NCI-H226 (cell line): Measurements from ENCODE around the gene DLX4.

Experiments
- DNase-seq: peaks from one replicate; pipeline ENCODE4 v3.0.0-alpha.2; 2015

The DLX4 gene

DNA sequence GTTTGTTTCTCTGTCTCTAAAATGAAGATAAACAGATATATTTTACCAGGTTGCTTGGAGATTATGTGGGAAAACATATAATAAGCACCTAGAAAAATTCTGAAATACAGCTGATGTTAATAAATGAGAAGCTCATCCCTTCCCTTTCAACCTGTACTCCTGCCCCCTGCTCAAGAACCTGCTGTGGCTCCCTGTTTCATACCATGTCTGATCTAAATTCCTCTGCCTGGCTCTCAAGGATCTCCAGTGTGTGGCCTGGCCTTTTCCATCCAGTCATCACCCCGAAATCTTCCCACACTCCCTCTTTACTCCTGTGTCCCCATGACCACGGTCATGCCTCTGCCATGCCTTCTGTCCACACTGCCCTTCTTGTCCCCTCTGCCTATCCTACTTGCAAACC, 19.4 kb upstream of the DLX4 start:
- DNase-seq = no peak

DNA sequence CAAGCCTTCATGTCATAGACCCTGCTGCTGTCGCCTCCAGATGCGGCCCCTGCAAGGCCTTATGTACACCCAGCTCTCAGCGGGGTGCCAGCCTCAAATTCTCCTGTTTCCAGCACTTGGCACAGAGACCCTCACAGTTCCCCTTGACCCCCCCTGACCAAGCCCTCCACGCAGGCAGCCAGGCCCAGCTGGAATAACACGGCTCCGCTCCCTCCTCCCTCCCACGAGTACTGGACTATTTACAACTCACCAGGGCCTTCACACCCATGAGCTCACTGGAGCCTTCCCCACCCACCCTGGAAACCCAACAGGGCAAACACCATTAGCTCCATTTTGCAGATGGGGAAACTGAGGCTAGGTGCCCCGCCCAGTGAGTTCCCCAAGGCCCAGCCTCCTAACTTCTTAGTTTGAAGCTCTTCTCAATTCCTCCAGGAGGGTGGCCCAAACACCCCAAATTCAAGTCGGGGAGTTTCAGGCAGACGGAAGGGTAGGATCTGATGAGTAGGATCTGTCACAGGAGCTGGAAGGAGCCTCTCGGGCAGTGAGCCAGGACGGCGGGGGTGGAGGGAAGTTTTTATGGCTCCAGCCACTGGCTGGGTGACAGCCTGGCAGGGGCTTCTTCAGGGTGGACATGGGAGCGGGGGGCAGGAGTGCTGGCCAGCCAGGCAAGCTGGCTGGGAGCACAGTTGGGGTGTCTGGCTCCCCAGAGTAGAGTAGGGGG, 17.5 kb upstream of the DLX4 start:
- no peak for DNase-seq

DNA sequence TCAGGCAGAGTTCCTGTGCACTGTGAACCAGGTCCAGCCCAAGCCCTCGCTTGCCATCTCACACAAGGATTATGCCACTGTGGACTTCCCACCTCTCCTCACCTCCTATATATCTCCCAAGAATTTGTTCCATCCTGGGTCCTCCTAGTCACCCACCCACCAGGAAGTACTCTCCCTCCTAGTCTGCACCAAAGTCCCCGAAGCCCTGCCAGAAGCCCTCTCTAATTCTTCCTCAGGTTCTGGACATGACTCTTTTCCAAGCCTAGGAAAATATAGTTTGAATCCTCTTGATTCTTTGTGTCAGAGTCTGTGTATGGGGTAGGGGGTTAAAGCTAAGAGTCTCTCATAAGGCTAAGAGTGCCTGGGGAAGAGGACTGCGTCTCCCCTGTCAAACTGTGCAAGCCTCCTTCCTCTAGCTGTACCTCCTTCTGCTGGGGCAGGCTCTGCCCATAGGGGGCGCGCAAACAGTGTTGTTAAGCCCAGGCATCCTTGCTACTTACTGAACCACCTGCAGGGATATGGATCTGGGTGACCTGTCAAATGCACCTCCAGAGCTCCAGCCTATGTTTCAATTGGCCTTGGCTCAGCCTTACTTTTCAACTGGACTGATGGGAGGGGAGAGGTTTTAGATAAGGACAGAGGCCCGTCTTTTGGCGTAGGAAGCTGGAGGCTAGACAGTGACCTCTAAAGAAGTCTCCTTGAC, 16.6 kb upstream of the DLX4 start:
- peak; percentile 72 for DNase-seq

DNA sequence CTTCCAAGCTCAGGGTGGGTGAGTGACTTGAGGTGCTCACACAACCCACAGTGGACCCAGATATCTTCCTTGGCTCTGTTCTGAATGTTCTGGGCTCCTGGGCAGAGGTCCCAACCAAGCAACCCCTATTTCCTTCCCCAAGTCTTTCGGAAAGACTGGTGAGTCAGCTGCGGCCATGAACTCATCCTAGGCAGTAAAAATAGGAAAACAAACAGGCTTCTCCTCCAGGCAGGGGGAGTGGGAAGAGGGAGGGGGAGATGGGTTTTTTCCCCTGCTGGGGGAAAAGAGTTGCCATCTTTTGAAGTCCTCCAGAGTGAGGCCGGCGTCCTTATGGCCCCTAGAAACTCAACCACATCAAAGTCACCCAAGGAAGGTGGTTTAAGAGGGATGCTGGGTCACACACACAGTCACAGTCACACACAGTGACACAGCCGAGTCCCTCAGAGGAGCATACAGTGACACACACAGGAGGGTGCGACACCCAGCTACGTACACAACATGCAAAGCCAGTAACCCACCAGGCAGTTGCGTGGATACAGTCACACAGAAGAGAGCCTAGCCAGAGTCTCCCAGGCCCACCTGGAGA, 16.0 kb upstream of the DLX4 start:
- DNase-seq = peak; percentile 31

DNA sequence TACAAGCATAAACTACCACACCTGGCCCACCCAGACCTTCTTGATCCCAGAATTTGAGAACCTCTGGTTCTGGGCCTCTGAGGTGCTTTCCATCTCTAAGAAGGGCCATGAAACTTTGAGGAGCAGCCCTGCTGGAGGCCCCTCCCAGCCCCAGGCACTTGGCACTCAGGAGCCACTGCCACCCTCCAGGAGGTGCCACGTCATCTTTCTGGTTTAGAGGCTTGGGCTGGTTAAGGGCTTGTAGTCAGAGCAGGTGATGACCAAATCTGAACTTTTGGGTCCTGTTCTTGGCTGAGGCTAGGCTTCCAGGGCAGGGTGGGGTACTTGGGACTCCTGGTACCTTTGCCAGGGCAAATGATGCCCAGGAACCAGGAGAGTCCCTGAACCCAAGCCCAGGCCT, 13.8 kb upstream of the DLX4 start:
- no peak for DNase-seq

DNA sequence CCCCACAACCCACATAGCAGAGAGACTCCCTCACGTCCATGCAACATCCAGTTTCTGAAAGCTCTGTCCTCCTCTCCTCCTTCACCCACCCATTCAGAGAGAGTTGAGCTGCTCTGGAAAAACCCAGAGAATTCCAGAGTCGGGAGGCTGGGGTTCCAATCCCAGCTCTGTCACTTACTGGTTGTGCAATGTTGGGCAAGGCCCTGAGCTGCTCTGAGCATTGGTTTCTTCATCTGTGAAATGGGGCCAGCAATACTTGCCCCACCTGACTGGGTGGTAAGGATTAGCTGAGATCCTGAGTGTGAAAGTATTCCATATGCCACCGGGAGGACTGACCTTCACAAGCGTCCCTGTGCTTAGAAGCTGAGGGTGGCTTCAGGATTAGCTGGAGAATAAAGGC, 12.2 kb upstream of the DLX4 start:
- no peak for DNase-seq

DNA sequence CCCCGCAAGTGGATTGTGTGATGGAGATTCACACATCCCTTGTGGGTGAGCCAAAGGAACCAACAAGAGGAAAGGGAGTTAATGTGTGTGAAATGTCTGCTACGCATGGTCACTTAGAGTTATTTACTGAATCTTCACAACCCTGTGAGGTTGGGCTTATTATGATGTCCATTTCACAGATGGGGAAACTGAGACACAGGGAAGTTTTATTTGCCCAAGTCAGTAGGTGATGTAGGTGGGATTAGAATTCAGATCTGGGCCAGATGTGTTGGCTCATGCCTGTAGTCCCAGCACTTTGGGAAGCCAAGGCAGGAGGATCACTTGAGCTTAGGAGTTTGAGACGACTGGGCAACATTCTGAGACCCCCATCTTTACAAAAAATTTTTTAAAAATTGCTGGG, 11.6 kb upstream of the DLX4 start:
- no peak for DNase-seq

DNA sequence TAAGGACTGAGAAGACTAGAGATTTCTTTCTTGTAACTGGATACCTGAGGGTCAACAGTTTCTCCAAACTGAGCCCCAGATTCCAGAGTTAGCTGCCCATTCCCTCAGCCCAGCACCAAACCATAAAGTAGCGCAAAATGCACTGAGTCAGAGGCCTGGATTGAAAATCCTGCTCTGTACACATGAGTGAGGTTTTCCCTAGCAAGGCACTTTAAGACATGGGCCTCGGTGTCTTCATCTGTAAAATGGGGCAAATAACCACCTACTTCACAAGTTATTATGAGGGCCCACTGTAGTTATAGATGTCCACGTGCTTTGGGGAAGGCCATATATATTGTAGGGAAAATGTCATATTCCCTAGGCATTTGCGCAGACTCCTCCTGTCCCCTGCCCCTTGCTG, 10.3 kb upstream of the DLX4 start:
- no peak for DNase-seq

DNA sequence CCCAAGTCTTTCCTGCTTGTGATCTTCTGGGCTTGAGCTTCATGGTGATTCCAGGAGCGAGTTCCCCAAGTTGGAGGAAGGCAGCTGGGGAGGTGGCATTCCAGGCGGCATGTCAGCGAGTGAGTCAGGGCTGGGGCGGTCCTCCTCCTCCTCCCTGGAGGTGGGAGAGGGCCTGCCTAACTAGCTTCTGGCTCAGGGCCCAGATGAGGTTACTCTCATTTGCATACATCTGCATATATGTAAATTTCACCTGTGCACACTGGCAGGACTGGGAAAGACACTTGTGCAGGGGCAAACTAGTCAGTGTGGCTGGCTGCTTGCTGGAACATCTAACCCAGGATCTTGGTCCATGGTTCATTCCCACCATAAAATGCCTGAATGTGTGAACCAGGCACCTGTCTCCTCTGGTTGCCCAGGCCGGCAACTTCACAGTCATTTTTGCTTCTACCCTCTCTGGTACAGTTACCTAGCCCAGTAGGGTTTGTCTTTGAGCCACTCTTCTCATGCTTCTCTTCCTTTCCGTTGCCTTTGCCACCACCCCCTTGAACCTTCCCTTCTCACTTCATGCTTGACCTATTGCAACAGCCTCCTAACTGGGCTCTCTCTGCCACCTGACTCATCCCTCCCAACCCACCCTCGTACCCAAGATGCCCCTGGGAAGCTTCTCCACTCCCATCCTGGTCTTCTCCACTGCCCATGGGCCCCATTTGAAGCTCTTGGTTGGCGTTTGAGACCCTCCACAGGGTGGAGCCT, 9.6 kb upstream of the DLX4 start:
- peak; percentile 70 for DNase-seq

DNA sequence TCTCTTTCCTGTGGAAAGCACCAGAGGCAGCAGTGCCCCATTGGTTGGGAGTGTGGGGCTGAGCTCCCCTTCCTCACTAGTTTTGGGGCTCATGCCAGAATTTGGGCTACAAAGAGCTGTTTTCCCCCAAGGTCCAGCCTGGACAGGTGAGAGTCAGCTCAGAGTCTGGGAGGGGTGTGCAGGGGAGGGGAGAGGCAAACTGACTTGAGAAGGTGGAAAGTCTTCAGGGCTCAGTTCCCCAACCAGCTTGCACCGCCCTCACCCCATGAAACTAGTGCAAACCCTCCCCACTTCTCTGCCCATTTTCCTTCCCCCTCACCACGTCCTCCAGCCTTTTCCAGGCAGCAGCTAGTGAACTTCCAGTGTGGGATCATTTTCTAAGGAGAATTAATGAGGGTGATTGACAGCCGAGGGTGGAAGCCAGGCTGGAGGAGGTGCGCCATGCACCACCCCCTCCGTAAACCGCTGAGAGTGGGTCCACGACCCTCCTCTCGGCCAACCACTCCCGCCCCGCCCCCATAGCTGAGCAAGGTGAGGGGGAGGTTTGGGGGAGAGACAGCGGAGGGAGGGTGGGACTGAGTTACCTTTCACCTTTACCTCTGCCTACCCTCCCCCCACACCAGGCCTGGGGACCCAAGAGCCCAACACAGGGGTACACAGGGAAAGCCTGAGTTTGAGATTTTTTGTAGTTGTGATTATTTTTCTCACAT, 6.2 kb upstream of the DLX4 start:
- no peak for DNase-seq

DNA sequence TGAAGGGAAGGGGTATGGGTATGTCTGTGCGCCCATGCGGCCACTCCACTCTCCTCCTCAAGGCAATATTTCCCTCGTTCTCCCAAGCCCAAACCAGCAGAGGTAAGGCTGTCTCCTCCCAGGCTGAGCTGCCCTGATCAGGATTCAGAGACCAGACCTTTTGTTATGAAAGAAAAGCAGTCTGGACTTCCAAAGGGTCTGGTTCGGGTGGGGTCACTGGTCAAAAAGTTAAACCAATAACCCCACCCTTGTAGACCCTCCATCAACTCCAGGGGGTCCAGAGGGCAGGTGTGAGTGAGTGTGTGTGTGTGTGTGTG, 5.7 kb upstream of the DLX4 start:
- no peak for DNase-seq

DNA sequence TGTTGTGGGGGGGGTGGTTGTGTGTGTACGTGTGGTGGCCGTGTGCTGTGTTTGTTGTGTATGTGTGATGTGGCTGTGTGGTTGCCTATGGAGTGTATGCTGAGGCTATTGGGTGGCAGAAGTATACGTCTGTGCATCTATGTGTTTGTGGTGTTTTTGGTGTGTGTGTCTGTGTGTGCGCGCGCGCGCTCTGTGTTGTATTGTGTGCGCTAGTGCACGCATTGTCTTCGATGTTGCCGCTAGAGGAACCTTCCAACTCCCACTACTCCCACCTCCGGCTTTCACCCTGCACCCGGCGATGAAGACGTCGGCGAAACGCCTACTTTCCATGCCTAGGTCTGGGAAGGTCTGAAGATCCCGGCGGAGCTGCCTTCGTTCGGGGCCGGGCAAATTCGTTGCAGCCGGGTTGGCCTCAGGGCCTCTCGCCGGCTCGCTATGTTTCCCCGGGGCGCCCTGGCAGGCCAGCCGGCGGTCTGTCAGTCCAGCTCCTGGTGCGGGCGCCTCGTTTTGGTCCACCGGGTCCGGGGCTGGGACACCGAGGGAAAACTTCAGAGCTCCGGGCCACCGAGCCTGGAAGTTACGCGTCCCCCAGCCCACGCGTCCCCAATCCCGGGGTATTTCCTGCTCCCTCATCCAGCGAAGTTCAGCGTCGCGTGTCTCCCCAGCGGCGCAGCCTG, 5.2 kb upstream of the DLX4 start:
- DNase-seq = no peak

DNA sequence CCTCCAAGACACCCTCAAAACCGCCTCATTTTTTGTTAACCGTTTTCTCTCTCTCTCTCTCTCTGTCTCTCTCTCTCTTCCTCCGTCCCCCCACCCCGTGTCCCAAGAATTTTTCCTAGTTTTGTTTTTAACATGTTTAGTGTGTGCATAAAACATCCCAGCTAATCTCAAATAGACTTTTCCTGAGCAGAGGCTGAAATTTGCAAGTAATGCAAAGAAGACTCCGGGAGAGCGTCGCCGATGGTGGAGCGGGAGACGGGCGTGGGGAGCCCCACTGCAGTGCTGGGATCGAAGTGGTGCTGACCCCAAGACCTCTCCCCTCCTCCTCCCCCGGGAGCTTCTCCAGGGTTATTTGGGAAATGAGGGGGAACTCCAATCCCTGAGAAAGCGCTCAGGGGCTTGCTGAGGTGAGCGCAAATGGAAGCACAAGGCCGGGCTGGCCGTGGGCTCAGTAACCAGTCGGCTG, 4.7 kb upstream of the DLX4 start:
- no peak for DNase-seq

DNA sequence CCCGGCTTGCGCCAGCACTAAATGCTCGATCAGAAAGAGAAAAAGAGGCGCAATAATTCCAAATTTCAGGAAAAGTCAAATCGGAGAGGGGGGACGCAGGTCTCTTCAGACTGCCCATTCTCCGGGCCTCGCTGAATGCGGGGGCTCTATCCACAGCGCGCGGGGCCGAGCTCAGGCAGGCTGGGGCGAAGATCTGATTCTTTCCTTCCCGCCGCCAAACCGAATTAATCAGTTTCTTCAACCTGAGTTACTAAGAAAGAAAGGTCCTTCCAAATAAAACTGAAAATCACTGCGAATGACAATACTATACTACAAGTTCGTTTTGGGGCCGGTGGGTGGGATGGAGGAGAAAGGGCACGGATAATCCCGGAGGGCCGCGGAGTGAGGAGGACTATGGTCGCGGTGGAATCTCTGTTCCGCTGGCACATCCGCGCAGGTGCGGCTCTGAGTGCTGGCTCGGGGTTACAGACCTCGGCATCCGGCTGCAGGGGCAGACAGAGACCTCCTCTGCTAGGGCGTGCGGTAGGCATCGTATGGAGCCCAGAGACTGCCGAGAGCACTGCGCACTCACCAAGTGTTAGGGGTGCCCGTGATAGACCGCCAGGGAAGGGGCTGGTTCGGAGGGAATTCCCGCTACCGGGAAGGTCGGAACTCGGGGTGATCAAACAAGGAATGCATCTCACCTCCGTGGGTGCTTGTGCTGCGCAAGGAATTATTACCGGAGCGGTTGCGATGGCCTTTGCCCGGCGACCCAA, 4.0 kb upstream of the DLX4 start:
- no peak for DNase-seq

DNA sequence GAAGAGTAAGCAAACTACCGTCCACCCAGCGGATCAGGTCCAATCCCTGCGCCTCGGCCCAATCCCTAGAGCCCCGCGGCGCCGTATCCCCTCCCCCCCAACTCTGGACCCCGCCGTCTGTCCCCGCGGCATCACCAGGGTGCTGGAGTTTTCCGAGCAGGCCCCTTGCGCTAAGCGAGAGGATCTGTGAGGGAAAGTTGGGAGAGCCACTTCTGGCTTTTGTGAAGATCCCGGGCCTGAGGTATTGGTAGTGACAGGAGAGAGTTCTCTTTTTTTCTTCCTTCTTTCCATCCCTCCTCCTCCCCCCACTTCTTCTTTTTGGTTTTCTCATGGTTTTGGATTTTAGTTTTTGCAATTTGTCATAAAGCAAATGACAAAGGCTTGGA, 3.5 kb upstream of the DLX4 start:
- DNase-seq = no peak

DNA sequence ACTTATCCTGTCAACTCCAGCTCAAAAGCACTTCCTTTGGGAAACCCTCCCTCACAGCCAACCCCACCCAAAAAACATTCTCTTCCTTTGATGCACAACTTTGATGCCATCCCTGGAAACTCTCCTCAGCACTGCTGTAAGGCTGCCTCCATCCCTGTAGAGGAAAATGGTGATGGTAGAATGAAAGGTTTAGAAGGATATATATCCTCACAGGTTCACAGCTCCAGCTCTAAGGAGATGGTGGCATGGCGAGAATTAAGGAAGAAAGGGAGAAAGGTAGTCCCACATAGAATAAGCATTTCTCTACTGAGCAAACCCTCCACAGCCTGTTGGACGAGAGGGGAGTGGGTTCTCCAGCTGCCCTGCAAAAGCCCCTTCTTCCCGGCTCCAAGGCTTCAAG, 2.2 kb upstream of the DLX4 start:
- DNase-seq = no peak

DNA sequence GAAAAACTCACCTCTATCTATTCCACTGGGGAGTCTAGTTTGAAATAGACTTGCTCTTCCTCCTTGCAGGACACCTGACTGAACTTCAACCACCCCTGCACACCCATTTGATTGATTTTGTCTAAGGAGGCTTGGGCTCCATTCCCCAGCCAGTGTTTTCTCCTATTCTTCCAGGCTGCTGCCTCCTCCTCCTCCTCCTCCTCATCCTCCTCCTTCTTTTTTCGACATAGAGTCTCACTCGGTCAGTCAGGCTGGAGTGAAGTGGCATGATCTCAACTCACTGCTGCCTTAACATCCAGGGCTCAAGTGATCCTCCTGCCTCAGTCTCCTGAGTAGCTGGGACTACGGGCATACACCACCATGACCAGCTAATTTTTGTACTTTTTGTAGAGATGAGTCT, 1.8 kb upstream of the DLX4 start:
- DNase-seq = no peak

DNA sequence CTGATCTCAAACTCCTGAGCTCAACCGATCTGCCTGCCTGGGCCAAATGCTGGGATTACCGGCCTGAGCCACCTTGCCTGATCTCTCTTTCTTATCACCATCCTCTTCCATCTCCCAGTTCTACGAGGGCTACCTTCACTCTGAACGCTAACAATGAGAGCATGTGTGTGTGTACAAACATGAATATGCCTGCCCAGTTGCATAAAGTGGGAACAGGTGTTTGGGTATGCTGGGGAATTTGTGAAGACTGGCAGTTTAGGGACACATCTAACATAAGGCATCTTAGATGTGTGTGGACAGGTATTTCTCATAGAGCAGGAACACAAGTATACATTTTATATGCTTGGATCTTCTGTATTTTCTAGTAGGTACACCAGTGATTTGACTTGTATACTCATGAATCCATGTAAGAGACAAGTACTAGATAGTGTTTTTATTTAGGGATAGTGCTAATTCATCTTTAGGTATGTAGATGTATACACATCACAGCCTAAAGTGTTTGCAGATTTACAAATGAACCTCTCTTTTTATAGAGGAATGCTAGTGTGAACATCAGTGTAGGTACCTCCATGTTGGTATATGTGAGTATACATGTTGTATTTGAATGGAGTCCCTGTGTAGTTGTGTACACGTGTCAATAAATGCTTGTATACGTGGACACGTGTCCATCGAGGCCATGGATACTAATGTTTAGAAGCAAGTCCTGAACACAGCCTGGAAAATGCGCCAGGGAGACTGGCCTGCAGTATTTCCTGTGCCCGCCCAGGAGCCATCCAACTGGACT, 1.2 kb upstream of the DLX4 start:
- DNase-seq = no peak

DNA sequence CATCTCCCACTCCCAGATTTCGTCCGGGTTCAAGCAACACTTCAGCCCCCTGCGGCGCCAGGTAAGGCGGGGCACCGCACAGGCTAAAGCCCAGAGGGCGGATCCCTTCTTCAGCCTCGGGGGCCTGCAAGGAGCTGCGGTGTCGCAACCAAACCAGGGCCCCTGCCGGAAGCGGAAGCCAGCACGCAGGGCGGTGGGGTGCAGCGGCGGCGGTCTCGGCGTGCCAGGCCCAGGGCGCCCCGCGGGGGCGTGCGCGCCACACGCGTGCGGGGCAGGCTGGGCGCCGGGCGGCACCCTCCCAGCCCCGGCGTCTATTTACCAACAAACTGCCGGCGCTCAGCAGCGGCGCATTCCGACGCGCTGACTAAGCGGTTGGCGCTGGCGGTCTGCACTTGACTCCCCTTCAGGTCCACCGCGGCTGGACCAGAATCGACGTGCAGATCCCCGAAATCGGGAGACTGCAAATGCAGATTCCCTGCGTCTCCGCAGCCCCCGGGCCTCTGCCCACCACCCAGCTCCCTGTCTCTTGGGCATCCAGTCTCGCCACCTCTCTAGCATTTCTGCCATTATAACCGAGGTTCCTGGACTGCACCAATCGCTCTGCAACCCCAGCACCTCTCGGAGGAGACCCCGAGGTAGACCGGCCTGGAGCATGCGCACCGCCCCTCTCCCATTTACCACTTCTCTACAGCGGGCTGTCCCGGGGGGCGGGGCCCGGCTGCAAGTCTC, 421 bp upstream of the DLX4 start:
- peak; percentile 95 for DNase-seq

DNA sequence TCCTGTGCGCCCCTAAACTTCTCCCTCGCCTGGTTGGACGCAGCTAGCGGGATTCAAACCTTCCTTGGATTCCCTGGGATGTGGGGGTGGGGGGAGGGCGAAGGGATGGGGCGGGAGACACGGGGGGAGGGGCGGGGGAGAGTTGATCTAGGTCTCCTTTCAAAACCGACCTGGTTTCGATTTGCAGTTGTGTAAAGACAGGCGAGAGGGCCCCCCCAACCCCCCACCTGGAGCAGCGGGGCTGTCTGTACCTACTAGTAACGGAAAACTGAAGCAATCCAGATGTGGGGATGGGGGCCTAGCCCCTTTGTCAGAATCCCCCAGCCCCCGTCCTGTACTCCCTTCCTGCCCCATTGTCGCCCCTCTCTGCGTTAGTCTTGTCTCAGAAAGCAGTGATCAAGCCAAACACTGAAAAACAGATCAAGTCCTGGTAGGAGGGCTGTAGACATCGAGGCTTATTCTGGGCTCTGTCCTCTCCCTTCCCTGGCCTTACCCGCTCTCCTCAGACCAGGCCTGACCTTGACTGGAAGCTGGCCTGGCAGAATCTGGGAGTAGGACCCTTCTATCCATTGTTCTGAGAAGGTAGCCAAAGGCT, 902 bp downstream of the DLX4 start:
- DNase-seq = no peak
